EH (cell line): ENCODE measurements around the gene DCDC2.
"Not testable (repeated sequence)": the region's sequence is repeated elsewhere in the genome, so short reads cannot be mapped to it uniquely, and the experiment has no call there.

ENCODE experiments used
- DNase-seq: peaks from one replicate; pipeline ENCODE4 v3.0.0-alpha.2; 2015; ENCODE audit warnings: low read depth

The DCDC2 gene

DNA sequence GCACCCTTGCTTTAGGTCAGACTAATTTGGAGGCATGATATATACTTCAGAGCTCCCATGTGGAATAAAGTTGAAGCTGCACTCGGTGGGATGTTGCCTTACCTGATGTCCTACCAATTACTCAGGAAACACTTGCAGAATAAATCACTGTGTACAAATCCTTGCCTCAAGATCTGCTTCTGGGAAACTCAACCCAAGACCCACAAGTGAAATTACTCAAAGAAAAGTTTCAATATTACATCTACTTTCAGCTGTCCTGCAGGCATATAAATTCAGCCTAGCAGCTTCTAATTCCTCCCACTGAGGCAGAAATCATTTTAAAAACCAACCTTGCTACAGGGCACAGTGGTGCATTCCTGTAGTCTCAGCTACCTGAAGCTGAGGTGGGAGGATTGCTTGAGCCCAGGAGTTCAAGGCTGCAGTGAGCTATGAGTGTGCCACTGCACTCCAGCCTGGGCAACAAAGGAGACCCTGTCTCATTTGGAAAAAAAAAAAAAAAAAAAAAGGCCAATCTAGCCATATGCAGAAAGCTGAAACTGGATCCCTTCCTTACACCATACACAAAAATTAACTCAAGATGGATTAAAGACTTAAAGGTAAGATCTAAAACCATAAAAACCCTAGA, 20.7 kb upstream of the DCDC2 start:
- no peak for DNase-seq

DNA sequence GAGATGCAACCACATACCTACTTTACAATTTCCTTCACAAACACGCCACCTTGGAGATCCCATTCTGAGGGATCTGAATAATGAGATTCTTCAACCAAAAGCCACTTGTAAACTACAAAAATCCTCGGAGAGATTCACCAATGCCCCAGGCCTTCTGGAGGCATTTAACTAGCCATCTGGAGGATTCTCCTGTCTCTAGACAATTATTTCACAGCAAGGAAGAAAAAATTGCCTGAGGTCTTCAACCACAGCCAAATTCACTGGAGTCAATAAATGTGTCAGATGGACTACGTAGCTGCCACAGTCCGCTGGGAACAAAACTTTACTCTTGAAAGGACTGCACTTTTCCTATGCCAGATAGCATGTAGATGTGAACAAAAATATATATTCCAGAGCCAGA, 19.0 kb upstream of the DCDC2 start:
- no peak for DNase-seq

DNA sequence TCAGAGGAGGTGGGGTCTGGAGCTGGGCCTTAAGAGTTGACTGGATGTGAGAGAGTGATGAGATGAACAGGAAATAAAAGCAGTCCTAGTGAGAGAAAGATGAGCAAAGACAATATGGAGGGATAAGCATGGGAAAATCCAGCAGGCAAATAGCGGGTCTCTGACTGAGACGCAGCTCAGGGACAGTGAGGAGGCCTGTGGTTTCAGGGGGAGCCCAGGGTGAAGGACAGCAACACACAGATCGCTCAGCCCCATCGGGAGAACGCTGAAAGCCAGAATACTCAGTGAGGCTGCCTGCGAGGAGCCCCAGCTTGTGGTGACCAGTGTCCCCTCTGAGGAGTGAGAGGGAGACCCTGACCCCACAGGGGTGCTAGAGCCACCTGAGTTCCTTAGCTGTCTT, 16.8 kb upstream of the DCDC2 start:
- DNase-seq = no peak

DNA sequence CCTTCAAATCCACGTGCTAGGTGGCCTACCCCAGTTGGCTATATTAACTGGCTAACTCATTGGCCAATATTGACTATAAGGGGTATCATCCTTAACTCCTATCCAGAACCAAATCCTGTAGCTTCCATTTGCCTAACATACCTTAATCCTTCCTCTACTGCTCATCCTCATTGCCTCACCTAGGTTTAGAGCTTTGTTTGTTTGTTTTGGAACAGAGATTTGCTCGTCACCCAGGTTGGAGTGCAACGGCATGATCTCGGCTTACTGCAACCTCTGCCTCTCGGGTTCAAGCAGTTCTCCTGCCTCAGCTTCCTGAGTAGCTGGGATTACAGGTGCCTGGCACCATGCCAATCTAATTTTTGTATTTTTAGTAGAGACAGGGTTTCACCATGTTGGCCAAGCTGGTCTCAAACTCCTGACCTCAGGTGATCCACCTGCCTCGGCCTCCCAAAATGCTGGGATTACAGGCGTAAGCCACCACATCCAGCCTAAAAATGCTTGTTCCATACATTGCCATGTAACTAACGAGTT, 7.3 kb upstream of the DCDC2 start:
- DNase-seq = not testable (repeated sequence)

DNA sequence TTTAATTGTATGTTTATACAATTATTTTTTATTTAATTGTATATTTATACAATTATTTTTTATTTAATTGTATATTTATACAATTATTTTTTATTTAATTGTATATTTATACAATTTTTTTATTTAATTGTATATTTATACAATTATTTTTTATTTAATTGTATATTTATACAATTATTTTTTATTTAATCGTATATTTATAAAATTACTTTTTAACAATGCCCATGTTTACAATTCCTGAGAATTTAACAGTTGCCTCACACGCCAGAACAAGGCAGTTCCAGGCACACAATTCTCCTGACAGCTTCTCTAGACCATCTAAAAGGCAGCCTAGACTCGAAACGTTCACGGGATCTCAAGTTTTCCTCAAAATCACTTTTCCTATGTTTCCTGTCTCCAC, 4.5 kb upstream of the DCDC2 start:
- DNase-seq = not testable (repeated sequence)

DNA sequence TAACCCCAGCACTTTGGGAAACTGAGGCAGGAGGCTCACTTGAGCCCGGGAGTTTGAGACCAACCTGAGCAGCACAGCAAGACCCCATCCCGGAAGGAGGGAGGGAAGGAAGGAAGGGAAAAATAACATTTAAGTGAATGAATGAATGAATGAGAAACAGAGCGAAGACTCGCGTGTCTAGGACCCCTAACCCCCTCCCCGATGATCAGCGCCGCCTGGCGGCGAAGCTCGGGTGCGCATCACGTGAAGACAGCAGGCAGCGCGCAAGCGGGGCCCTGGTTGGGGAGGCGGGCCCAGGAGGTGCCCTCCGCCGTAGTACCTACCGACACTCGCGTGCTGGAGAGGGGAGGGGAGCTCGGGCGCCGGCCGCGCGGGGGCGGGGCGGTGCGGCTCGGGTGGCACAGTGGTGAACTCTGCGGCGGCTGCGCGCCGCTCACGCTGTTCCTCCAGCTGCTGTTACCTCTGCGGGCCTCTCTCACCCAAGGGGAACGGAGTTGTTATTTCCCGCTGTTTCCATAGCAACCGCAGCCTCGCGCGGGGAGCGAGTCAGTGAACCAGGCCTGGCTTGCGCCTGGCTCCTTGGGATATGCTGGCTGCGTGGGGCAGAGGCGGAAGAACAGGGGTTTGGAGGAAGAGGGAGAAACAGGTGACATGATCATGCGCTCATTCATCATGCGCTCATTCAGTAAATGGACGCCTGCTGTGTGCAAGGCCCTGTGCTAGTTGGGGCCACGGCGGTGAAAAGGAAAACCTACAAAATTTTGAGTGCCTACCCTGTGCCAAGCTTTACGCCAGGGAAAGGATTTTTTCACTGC, 2.0 kb upstream of the DCDC2 start:
- peak; percentile 69 for DNase-seq

DNA sequence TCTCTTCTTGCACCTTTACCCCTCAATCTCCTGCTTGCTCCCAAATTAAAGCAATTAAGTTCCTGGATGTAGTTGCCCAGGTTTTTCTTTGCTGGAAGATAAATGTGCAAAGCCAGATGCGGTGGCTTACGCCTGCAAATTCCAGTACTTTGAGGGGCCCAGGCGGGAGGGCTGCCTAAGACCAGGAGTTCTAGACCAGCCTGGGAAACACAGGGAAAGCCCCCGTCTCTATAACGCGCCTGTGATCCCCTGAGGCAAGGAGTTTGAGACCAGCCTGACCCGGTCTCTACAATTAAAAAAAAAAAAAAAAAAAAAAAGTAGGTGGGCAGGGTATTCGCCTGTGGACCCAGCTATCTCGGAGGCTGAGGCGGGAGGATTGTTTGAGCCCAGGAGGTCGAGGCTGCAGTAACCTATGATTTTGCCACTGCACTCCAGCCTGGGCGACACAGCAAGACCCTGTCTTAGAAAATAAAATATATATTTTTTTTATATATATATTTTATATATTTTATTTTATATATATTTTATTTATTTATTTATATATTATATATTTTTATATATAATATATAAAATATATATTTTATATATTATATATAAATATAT, 461 bp upstream of the DCDC2 start:
- DNase-seq = no peak

DNA sequence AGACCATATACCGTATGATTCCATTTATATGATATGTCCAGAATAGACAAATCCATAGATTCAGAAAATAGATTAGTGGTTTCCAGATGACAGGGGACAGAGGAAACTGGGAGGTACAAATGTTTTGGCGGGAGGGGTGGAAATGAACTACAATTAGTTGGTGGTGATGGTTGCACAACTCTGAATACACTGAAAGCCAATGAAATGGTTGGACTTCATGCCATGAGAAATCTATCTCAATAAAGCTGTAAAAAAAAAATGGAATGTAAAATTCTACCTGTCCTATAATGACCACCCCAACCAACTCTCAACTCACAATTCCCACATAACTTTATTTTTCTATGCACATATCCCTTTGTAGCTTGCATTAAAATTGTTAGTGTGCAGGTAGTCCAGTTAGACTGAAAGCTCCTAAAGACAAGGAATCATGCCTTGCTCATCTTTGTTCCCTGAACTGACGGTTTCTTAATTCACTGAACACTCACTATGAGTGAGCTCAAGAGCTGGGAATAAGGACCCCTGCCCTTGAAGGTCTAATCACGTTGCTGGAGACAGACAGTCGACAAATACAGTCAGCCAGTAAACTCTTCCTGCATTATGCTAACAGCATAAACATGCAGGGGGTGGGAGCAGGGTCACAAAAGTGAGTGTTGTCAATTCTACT, 1.4 kb downstream of the DCDC2 start:
- DNase-seq = no peak

DNA sequence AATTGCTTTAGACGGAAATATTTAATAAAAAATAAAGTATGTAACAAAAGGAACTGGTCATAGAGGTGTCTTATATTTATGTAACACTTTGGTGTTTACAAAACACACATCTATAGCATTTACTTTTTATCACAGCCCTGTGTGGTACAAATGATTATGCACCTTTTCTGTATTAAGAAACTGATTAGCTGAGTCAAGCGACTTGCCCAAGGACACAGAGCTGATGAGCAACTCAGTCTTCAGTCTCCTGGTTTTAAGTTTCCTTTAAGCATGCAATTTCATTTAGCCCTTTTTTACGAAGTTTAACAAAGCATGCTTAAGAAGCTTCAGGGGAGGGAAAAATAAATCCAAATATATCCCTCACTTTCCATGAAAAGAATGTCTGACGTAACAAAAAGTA, 2.5 kb downstream of the DCDC2 start:
- no peak for DNase-seq

DNA sequence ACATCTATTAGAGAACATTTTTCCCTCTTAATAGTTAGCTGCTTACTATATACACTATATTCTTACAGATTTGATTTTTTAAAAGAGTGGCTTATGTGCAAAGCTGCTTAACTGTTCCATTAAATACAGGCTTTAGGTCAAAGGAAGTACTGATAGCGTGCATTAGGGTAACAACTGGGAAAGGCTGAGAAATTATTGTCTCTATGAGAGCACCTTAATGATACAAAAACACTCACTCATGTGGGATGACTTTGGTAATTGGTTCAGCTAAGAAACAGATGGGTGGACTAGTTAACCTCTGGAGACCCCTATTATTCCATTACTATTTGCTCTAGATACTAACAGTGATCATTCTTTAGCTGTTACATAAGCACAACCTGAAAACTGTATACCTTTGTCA, 4.0 kb downstream of the DCDC2 start:
- no peak for DNase-seq

DNA sequence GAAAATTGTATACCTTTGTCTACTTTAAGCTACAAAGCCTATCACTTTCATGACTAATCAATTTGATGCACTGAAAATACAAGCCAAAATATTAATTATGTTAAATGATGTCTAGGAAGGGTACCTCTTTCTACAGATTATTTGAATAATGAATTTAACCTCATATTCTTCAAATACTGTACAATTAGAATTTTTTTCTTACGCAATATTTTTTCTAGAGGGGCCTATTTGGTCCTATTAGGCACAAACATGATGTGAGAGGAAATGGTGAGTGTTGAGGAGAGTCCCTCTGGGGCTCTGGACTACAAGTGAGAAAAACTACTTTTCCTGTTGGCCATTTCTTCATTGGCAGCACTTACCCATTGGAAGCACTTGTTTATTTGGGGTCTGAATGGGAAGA, 5.4 kb downstream of the DCDC2 start:
- no peak for DNase-seq

DNA sequence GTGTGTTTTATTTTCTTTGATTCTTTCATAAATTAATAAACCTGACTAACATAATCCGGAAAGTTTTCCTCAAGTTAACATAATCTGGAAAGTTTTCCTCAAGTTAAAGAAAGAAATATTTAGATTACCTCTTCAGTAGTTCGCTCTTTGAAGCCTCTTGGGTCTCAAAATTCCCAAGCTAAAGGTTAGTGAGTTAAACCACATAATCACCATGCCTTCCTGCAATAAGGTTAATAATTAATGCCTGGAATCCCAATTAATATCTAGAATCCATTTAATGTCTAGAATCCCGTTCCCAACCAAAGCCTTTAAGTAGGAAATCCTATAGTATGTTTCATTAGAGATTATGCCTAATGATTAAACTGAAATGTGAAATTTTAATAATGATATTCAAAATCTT, 12.9 kb downstream of the DCDC2 start:
- no peak for DNase-seq

DNA sequence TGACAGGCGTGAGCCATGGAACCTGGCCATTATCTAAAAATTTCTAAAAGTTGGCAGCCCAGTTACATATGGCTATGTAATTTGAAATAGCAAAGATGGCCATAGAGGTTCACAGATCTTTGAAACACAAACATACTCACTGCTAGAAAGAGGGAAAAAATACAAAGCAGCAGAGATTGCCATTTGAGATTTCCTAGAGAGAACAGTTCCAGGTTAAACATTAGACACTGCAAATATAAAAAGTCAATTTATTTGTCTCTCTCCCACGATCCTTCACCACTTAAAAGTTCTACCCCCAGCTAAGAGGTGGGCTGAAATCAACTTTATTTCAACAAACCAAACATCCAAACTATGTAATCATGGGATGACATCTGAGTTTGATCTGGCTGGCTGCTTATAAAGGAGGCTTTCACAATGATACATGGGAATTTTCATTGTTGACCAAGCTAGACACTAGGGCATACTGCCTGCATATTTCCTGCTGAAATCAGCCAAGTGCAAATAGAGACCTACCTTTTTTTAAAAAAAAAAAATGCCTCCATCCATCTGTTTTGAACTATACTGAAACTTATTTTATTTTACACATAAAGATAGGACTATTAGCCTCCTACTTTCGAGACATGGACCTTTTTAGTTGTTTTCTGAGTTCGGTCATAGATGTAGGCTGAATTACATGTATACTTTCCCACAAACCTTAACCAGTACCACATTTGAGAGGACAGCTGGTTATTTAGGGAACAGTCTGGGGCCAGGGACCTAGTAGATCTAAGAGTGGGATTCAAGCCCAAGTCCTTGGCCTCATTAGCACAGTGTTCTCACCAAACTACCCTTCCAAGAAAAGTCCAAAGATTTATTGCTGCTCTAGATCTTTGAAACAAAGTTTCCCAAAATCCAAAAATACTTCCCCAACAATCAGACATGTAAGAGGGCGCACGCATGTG, 16.6 kb downstream of the DCDC2 start:
- no peak for DNase-seq

DNA sequence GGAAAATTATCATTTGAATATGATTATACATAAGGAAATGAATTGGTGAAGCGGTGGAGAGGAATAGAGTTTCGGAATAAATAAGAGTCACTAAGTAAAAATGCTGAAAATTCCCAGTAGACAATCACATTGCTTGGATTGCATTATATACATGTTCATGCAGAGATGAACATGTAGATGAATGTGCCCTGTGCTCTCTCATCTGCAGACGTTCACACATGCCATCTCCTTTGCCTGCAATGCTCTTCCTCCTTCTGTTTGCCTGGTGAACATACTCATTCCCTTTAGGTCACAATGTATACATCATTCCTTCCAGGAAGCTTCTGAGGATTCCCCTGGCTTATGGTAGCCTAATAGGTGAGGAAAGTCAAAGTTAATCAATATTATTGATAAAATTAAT, 17.9 kb downstream of the DCDC2 start:
- DNase-seq = no peak

DNA sequence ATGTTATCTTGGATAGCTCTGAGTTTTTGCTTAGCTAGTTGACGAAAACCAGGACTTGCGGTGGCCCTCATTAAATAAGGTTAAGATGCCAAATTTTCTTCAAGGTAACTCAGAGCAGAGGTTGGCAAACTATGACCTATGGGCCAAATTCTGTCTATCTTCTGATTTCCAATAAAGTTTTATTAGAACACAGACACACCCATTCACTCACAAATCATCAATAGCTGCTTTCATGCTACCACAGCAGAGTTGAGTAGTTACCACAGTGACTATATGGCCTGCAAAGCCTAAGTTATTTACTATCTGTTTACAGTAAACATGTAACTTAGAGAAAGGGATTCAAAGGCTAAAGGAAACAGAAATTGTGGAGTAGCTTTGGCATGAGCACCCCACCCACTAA, 23.6 kb downstream of the DCDC2 start:
- no peak for DNase-seq

DNA sequence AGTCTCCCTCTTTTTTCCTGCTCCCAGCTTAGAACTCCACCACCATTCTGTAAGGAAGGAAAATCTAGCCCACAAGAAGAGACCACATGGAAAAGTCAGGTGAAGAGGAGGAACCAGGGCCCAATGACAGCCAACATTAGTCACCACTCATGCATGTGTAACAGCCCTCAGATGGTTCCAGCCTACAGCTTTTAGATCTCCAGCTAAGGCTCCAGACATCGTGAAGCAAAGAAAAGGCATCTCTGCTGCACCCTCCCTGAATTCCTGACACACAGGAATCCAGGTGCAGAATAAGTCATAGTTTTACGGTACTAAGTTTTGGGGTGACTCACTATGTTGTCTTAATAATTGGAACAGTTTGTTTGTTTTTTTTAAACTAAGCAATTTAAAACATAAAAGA, 25.5 kb downstream of the DCDC2 start:
- DNase-seq = no peak

DNA sequence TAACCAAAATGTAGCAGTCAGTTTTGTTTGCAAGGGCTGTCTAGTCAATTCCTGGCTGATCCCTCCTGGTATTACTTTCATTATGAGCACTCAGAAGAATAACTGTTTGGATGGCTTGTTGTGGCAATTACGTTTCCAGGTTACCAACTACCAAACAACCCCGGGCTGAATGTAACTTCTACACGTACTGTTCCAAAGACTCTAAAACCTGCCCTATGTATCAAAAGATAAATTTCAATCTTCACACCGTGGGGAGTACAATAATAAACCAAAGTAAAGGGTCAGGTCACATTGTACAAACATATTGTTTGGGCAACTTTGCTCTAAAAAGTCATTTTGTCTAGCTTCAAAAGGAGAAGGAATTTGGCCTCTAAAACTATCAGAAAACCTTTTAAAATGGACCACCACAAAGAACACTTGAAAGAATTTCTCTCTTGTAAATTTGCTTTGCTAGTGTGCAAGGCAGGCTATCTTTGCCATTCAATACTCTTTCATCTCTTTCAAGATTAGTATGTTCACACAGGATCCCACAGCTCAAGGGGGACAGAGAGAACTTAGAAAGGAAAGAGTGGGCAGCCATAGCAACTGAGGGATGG, 27.6 kb downstream of the DCDC2 start:
- no peak for DNase-seq

DNA sequence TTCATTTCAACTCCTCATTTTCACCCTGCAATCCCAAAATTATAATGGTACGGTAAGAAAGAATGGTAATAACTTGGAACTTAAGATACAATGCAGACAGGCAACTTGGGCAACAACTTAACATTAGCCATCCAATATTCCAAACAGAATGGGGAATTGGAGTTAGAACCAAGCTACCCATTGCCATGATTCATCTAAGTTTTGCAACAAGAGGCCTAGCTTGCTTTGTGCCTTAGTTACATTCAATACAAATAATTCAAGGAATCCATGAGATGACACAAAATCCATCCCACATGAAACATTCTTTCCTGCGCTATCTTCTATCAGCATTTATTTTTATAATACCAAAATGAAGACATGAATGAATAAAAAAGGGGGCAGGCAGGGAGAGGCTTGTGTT, 28.4 kb downstream of the DCDC2 start:
- DNase-seq = no peak

DNA sequence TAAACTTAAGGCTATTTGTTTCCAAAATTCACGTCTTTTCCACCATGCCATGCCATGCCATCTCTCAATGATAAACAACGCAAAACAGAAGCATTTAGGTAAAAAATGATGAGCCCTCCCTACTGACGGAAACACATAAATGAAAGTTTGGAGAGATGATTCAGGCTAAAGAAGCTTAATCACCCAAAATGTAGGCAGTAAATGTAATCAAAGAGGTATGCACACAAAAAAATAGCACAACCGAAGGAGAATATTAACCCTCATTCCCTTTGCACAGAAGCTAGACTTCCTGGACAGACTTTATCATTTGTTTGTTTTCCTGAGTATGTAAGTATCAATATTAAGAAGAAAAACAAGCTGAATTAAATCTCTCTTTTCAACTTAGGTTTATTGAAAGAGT, 28.8 kb downstream of the DCDC2 start:
- DNase-seq = no peak

DNA sequence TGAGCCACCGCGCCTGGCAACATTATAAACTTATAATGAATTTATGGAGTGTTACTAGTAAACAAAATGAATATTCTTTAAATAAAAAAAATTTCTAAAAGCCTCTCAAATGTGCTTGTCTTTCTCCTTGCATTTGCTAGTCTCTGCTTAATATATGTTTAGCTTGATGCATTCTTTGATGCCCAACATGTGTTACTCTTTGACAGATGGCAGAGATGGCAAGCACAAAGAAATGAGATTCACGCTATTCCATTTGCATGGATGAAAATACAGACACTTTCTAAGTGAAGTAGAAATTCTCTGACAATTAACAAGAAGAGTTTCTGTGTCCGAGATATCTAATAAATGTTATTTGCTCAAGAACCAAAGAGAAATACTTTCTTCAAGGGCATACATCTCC, 30.1 kb downstream of the DCDC2 start:
- DNase-seq = no peak

DNA sequence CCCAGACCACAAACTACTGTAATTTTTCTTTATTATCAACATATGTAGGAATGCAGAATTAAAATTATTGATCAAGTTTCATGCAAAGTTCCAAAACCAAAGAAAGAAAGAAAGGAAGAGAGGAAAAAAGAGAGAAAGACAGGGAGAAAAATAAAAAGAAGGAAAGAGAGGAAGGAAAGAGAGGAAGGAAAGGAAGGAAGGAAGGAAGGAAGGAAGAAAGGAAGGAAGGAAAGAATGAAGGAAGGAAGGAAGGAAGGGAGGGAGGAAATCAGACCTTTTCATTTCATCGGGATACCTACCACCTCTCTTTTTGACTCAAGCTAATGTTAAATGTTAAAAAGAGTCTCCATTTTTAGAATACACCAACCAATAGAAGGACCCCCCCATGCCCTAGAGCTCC, 31.9 kb downstream of the DCDC2 start:
- no peak for DNase-seq
